ENCODE data around the gene CAMTA1.

The CAMTA1 gene

DNA sequence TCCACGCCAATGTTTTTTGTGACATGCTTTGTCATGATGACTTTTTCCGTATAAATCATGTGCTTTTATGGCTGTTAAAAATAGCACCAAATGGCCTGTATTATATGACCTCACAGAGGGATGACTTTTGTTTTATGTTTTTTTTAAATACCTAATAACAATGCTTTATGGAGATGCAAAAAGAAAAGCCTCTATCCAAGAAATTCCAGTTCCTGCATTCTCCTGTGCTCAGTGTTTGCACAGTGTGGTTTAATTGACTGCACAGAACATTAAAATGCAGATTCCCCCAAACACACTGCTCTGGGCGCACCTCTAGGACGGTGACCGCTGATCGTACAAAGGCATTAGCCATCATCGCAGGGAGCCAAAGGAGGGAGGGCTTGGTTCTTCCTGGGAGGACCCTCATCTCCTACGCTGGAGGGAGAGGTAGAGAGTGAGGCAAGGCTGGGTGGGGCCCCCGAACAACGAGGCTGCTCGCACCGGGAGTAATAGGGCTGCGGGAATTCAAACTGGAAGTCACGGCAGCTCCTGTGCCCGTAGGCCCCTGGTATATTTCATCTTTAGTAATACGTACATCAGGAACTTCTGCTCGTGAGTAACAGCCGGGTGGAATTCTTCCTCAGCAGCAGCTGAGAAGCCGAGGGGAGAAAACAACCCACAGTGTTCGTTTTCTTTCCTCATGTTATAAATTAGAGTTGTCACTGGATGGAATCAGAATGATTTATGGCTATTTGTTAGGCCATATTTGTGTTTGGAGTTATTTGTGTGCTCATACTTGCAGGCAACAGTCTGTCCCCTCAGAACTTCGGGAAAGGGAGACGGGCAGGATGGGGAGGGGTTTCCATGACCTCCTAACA lies 465.6 kb downstream of the CAMTA1 start:
- DNase-seq: no peak

DNA sequence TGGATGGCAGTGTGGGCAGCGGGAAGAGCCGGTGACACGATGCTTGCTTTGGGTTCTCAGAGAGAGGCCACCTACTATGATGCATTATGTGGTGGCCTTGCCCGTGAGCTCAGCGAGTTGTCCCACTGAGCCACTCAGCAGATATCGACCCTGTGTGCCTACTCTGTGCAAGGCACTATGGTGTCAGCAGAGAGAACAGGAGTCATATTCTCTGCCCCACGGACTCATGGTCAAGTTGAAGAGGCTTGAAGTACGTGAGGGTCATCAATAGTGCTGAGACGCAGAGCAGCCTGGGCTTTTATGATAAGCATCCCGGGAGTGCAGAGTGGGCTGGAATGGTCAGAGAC lies 466.2 kb downstream of the CAMTA1 start:
- DNase-seq: no peak

DNA sequence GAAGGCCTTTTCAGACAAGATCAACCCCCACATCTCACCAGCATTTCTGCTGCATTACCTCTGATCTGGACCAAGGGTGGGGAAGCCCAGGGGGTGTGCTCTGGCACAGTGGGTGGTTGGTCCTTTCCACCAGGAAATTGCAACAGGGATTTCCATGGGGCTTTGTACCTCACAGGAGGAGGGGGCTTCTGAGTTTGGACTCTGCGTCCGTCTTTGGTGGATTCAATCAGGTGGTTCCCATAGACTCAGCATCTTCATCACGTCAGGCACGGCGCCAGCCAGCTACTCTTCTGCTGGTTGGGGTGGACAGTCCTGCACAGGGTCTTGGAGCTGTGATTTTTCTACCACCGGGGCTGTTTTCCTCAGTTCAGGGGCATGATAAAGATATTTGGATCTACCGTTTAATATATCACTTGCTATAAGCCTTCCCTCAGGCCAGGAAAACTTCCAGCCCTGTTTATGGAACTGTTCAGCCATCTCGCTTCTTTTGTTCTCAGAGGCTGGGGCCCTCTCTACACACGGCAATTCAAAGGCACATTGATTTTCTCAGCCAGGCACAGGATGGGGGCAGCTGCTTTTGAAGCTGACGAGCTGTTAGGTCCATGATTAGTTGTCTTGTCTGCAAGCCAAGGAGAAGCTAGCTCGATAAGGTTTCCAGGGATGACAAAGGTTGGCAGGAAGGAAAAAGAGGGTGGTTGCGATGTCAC lies 467.3 kb downstream of the CAMTA1 start:
- DNase-seq: no peak

DNA sequence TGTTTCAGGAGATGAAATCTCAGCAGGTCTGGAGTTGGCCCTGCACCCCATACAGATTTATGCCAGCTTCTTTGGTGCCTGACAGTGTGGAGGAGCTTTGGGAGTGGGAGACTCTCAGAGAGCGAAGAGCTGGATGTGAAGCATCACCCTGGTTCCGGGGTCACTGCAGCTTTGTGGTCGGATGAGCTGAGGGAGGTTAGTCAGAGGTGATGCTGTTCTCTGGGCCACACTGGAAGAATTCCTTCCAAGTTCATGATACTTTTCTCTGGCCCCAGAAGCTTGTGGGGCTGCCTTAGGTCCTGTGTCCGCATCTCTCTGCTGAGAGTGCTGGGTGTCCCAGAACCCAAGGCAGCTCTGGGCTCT lies 467.8 kb downstream of the CAMTA1 start:
- no peak for DNase-seq

DNA sequence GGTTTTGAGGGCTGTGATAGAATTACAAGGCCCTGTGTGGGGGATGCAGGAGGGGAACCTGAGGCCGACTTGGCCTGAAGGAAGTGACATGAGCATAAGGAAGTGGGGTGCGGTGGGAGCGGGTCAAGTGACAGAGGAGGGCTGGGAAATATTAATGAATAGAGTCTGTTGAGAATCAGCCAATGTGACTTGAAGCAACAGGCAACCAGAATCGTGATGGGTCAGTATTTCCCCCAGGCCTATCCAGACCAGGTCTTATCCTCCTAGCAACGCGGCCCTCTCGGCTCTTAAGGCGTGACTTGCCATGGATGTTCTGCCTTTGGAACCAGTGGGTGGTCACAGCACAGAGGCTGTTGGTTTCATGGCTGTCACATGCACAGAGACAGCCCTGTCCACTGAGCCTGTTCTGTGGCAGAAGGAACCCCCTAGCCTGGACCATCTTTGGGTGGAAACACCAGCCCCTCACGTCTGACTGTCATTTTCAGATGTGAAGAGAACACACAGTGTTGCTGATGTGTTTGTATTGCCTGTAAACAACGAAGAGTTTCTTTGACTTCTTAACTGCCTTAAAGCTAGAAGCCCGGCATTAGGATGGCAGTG lies 468.8 kb downstream of the CAMTA1 start:
- DNase-seq: no peak

DNA sequence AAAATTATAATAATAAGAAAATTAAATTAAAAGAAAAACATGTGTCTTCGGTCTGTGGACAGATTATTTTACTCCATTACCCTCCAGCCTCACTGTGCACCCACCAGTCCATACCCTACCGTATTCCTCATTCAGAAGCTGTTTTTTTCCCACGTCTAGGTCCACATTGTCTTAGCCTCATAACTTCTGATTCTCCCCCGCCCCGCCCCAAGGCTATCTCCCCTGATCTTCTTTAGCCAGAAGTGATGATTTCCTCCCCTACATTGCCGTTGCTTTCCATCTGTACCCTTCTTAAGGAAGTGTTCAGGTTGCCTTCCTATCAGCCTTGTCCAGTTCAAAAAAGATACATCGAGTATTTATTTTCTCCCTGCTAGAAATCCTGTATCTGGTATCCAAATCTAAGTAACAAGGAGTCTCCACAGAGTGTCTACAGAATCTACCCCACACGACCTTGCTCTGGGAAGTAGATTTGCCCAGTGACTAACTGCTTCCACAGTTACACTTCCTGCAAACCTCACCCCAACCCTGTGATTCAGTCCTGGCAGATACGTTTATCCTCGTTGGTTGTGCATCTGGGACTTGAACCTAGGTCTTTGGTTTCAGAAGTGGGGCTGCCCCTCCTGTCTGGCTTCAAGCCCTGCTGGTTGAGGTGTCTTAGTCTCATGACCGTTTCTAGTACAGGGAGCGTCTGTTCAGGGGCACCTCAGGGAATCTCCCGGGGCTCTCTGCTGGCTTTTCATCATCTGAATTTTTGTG lies 470.2 kb downstream of the CAMTA1 start:
- DNase-seq: no peak

DNA sequence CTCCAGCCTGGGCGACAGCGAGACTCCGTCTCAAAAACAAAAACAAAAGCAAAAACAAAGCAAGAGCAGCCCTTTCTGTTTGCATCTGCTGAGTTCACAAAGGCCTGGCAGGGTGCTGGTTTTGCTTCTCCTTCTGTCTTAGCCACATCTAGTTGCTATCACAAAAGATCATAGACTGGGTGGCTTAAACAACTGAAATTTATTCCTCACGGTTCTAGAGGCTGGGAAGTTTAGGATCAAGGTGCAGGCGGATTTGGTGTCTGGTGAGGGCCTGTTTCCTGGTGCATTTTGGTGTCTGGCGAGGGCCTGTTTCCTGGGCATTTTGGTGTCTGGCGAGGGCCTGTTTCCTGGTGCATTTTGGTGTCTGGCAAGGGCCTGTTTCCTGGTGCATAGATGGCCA lies 471.3 kb downstream of the CAMTA1 start:
- DNase-seq: no peak

DNA sequence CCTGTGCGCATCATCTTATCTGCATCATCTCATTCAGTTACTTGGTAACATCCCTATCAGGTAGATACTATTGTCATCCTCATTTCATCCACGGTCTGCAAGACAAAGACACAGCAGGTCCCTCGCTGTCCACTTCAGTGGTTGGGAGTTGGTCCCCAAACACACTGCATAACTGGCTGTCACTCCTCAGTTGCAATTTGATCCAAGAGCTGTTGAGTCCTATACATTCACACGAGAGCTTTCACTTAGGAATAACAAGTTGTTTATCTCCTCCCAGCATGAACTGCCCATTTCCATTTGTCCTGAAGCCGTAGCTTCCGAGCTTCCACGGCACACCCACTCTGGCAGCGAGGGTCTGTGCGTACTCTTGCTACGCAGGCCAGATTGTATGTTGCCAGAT lies 472.0 kb downstream of the CAMTA1 start:
- peak; percentile 67 for DNase-seq

DNA sequence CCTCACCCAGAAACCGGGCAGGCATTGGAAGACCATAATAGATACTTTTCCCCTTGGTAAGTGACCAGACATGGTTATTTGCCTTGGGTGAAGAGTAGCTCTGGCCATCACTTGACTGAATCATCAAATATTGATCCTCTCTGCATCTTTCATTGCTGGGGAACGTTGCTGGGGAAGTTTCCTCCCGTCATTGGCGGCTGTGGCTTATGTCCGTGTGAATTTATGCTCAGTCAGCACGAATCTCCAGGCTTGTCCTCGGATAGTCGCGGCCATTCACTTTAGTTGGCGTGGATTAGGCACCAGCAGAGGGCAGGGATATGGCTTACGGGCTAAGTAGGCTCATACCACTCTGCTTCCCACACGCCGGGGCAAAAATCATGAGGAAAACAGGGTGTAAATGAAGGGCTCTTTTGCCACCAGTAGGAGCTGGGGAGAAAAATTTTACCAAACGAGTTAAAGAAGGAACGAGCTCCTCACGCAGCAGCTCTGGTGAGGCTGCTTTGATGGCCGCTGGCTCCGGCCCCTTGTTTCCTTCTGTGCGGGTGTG lies 473.4 kb downstream of the CAMTA1 start:
- no peak for DNase-seq

DNA sequence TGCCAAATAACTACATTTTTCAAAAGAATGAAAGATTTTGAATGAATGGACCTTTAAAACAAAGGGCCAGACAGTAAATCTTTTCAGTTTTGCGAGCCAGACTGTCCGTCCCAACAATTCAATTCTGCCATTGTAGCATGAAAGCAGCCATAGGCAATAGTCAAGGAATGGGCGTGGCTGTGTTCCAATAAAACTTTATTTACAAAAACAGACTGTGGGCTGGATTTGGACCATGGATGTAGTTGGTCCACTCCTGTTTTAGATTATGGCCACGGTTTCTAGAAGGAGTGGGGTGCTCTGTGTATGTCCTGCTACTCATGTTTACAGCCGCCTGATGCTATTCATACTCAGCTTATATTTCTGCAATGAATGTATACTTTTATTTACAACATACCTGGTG lies 474.7 kb downstream of the CAMTA1 start:
- no peak for DNase-seq

DNA sequence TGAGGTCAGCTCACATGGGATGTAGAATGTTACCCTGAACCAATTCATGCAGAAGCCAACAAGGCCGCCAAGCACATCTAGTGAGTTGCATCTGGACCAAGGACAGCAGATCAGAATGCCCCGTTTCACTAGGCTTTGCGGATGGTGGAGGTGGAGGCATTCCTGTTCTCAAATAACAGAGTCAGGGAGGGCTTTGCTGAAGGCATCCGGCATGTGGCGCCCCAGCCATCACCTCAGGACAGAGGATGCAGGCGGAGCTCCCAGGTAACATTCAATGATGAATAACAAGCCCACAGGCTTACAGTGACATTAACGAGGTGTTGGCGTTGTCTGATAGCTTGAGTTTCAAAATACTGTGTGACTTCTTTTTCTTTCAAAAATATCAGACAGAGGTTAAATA lies 476.2 kb downstream of the CAMTA1 start:
- DNase-seq: peak; percentile 68

DNA sequence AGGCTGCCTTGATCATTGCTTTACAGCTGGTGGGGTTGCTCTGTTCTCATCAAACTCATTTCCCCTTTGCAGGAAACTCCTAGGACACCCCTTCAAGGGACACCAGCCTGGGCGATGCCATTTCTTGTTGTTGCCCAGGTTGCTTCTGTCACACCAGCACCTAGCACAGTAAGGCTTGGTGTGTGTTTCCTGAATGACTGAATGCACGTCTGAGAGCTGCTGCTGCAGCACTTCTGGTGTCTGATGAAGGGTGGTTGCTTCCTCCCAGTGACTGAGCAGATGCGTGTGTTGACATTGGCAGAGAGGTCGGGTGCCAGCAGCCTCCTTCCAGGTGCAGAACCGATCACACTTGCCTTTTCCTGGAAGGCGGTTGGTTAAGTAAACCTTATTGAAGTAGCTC lies 477.4 kb downstream of the CAMTA1 start:
- DNase-seq: peak; percentile 95

DNA sequence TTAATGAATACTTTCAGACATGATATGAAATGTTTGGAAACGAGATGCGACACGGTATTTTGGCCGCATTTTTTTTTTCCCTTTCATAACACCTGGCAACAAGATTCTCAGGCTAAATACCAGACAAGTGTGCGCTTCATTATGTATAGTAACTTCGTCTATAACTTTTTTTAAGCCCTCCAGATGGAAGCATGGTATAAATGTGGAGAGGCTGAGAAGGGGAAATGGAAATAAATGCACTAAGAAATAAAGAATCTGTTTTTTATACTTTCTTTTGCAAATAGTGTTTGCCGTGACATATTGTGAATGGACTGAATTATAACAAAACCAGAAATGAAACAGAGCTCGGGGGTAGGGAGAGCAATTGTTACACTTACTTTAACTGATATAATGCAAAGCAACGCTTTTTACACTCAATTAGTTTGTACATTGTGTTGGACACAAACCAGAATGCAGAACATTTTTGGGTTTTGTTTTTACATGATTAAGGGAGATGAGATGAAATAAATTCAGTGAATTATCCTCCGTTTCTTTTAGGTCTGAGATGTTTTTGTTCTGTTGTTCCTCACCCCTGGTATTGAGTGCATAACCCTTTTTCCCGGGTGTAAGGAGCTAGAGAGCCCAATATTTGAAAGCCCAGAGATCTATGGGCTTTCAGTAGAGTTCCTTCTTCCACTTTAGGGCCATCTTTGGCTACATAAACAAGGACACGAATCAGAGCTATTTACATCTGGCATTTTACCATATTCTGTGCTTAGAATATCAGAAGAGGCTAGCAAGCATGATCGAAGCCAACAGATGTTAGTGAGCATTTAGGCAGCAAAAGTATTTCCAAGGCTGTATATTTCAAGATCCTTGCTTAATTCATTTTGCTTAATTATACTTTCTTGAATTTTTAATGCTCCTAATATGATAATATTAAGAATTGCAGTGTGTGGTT lies 478.0 kb downstream of the CAMTA1 start:
- DNase-seq: no peak

DNA sequence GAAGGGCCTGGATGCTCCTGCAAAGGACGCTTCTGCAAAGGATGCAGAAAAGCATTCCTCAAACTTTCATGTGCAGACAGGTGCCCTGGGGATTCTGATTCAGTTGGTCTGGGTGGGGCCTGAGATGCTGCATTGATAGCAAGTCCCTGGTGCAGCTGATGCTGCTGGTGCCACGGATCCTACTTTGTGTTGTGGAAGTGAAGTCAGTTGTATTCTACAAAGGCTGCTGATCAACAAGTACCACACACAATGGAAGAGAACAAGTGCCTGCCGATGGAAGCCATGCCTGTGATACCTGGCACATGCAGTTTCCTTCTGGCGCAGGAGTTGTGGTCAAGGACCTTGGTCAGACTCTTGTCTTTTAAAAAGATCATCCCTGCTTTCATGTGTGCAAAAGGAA lies 478.8 kb downstream of the CAMTA1 start:
- DNase-seq: no peak

DNA sequence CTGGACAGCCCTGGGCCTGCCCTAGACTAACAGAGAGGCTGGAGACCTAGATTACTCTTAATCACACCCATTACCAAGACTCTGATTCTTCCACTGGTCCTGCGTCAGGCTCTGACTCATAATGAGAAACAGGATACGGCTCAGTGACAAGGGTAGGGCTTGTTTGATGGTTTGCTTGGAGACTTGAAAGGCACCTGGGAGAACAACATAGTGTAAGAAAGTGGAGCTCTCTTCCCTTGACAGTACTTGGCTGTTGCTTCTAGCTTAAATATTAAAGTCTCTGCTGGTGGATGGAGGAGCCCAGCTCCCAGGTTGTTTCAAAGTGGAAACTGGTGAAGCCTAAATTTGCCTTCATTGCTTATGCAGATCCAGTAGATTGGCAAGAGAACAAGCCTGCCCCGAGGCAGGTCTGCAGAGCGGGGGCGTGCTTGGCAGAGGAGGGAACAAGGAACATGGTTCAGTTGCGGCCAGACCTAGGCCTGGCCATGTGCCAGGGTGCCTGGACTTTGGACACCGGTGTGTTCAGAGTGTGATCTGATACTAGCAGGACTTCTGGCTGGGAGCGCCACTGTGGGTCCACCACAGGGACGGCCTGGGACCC lies 480.6 kb downstream of the CAMTA1 start:
- DNase-seq: peak; percentile 91

DNA sequence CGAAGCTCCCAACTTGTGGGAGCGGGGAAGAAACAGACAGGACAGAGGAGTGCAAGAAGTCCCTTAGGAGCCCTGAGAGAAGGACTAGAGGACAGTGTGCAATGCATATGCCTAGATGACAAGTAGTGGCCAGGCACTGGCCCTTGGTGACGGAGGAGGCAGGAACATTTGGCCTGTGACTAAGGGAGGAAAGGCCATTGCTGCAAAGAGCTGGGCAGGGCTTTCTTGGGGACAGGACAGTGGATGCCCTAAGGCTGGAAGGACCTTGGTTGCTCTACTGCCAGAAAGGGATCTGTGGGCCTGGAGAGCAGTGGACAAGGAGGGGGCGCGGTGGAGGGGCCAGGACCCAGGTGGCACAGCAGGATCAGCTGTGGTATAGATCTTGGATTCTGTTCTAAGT lies 481.3 kb downstream of the CAMTA1 start:
- DNase-seq: no peak

DNA sequence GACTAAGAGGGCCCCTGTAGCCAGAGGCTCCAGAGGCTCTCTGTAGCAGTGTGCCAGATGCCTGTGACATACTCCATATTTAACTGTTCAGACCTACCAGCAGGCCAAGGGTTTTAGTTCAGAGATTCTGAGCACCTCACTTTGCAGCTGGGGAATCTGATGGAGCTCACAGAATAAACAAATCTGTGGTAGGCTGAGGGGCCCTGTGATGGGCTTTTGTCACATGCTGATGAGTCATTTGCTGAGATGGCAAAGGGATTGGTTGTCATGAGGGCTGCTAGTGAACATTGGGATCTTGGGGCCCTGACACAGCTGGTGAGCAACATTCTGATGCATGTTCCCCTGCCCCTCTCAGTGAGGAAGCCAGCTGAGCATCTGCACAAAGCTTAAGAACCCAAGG lies 482.2 kb downstream of the CAMTA1 start:
- no peak for DNase-seq

DNA sequence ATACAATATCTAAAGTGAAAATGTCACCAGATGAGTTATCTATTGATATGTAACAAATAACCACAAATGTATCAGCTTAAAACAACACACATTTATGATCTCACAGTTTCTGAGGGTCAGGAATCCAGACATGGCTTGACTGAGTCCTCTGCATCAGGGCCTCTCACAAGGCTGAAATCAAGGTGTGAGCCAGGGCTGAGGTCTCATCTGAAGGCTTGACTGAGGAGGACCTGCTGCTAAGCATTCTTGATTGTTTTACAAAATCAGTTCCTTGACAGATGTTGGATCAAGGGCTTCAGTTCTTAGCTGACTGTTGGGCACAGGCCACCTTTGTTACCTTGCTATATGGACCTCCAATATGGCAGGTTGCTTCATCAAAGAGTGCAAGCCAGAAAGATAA lies 483.7 kb downstream of the CAMTA1 start:
- DNase-seq: no peak

DNA sequence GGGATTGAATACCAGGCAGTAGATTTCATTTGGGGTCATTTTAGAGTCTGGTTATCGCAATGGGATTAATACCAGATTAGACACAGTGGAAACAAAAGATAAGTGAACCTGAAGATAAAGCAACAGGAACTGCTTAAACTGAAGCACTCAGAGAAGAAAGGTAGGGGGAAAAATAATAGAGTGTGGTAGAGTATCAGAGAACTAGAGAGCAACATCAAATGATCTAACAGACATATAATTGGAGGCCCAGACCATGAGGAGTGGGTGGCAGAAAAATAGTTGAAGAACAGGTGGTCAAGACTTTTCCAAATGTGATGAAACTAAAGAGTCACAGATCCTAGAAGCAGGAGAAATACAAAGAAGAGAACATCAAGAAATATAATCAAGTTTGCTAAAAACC lies 484.3 kb downstream of the CAMTA1 start:
- DNase-seq: no peak

DNA sequence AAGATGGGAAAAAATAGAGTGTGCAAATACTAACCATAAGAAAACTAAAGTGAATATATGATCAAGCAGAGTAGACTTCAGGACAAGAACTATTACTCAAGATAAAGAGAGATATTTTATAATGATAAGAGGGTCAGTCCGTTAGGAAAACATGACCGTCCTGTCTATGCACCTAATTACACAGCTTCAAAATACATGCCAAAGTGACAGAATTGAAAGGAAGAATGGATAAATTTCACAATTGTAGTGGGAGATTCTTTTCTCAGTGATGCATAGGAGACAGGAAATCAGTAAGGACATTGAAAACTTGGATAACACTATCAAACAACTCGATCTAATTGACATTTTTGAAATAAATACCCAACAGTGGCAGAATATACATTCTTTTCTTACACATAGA lies 489.0 kb downstream of the CAMTA1 start:
- DNase-seq: no peak

DNA sequence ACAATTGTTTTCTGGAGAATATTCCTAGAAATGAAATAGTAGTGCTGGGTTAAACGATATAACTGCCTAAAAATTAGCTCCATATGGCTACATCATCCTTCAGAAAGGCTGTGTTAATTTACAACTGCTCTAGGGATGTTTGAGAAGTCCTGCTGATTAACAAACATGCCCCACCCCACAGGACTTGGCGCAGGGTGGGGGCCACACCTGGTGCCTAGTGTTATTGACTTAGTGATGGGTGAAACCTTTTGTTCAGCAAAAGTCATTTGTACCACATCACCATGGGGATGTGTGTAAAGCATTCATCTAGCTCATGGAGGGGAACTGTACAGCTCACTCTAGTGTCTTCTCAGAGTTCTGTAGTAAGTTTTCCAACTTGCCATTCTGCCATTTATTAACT lies 492.8 kb downstream of the CAMTA1 start:
- DNase-seq: peak; percentile 98

All from NCI-H510A (cell line).